Adrenal gland (tissue), 5 donors: Measurements from ENCODE around the gene SLC43A3.

ENCODE experiments used
- POLR2A ChIP-seq, 2 donors: fragments of 450-650 bp; IDR thresholded peaks; one replicate each; pipeline ENCODE4 v1.6.1; 2017; ENCODE audit warnings: antibody characterized with exemption in 2 of 2, mild to moderate bottlenecking in 2 of 2, moderate library complexity in 1 of 2
- TF ChIP-seq, protein P1 (sequence below), 6 experiments: fragments of 450-650 bp in 4 of 6; fragments of 200-600 bp in 2 of 6; sonication (generic) in 1 of 6; IDR thresholded peaks; 1 replicate in 5 of 6; 2 replicates in 1 of 6; pipeline versions ENCODE4 v1.5.1 to v1.8.0; 2016 to 2021; ENCODE audit warnings: antibody characterized with exemption in 6 of 6, mild to moderate bottlenecking in 2 of 6, moderate library complexity in 1 of 6
- donor health status: DM: no; HTN: no; CAD: no.

DNA sequence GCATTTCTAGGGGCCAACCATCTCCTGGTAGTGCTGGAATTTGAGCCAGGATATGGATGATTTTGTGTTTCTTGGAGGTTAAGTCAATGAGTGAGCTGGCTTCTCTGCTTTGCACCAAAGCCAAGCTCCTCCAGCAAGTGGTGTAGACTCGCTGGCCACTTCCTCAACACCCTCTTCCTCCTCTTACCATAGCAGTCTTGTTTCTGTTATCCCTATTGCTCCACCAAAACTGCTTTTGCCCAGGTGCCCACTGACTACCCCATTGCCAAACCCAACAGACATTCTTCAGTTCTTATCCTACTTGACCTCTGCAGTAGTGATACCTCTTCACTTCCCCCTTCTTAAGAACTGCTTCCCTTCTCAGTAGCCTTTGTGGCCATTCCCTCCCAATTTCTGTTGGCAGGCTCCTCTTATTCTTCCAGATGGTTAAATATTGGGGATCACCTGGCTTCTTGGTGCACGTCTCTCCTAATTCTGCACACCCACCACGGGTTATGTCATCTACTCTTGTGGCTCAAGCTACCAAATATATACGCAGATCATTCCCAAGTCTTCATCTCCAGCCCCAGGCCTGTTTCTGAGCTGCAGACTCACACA lies 29.4 kb downstream of the SLC43A3 start:
- TF ChIP-seq, protein P1, sequence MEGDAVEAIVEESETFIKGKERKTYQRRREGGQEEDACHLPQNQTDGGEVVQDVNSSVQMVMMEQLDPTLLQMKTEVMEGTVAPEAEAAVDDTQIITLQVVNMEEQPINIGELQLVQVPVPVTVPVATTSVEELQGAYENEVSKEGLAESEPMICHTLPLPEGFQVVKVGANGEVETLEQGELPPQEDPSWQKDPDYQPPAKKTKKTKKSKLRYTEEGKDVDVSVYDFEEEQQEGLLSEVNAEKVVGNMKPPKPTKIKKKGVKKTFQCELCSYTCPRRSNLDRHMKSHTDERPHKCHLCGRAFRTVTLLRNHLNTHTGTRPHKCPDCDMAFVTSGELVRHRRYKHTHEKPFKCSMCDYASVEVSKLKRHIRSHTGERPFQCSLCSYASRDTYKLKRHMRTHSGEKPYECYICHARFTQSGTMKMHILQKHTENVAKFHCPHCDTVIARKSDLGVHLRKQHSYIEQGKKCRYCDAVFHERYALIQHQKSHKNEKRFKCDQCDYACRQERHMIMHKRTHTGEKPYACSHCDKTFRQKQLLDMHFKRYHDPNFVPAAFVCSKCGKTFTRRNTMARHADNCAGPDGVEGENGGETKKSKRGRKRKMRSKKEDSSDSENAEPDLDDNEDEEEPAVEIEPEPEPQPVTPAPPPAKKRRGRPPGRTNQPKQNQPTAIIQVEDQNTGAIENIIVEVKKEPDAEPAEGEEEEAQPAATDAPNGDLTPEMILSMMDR (IDR thresholded peaks at IDR 0.05): no peak
- no peak for TF ChIP-seq POLR2A (IDR thresholded peaks at IDR 0.05)
